OCI-LY7 (cell line): ENCODE measurements around the gene OLA1. TPM values are rescaled to one million over a fixed set of nuclear protein-coding genes. Genes with fewer than 3 reads are reported as not detected.

Experiments
- BruUV-seq: library from RNA; stranded (reverse); fragments of 400-500 nt; replicated peaks from 2 replicates; lab custom pipeline; 2021; lab: Mats Ljungman, UMichigan
- CTCF ChIA-PET: fragments of 300-600 bp; sonication (Branson Sonifier 250); formaldehyde crosslinking; loops from one replicate; lab custom pipeline; 2022; ENCODE audit warnings: antibody characterized with exemption; ENCODE audit not compliant: unreplicated experiment; lab: Charles Lee
- POLR2A ChIA-PET: fragments of 300-600 bp; sonication (Branson Sonifier 250); formaldehyde crosslinking; loops from one replicate; lab custom pipeline; 2022; ENCODE audit warnings: antibody characterized with exemption; lab: Charles Lee
- DNase-seq: peaks from one replicate; pipeline ENCODE4 v3.0.0-alpha.2; 2015; ENCODE audit warnings: low spot score
- H2AFZ ChIP-seq: fragments of 200-600 bp; sonication (generic), shearing (Covaris generic); 2 replicates; pipeline ENCODE4 v1.6.1; 2014; ENCODE audit warnings: mild to moderate bottlenecking, antibody characterized with exemption, low read length, moderate library complexity
- H3K27ac ChIP-seq: fragments of 200-600 bp; sonication (generic); 2 replicates; pipeline ENCODE4 v1.5.1; 2014; ENCODE audit warnings: mixed run types, low read depth, mild to moderate bottlenecking, moderate library complexity, low read length, inconsistent platforms; ENCODE audit not compliant: poor library complexity, severe bottlenecking
- H3K36me3 ChIP-seq: fragments of 200-600 bp; sonication (generic); 2 replicates; pipeline ENCODE4 v1.6.1; 2014; ENCODE audit warnings: mild to moderate bottlenecking, antibody characterized with exemption, low read length, moderate library complexity, mixed read lengths; ENCODE audit not compliant: insufficient read depth
- H3K4me1 ChIP-seq: fragments of 200-600 bp; sonication (generic); 2 replicates; pipeline ENCODE4 v1.5.1; 2014; ENCODE audit warnings: mild to moderate bottlenecking, low read length; ENCODE audit not compliant: insufficient read depth, poor library complexity, severe bottlenecking
- H3K4me2 ChIP-seq: fragments of 200-600 bp; sonication (generic); 2 replicates; pipeline ENCODE4 v1.6.1; 2014; ENCODE audit warnings: mild to moderate bottlenecking, low read length
- H3K4me3 ChIP-seq: fragments of 200-600 bp; sonication (generic); 2 replicates; pipeline ENCODE4 v1.5.1; 2014; ENCODE audit warnings: mild to moderate bottlenecking, low read depth, low read length; ENCODE audit not compliant: poor library complexity, severe bottlenecking
- H3K79me2 ChIP-seq: fragments of 200-600 bp; sonication (generic); 2 replicates; pipeline ENCODE4 v1.6.1; 2016; ENCODE audit warnings: low read depth, mild to moderate bottlenecking, low read length, moderate library complexity, mixed read lengths; ENCODE audit not compliant: insufficient read depth
- H3K9me2 ChIP-seq: fragments of 200-600 bp; sonication (generic); 2 replicates; pipeline ENCODE4 v1.6.1; 2016; ENCODE audit warnings: mild to moderate bottlenecking, low read length, mixed read lengths; ENCODE audit not compliant: insufficient read depth
- H3K9me3 ChIP-seq: fragments of 200-600 bp; sonication (generic); 2 replicates; pipeline ENCODE4 v1.6.1; 2014; ENCODE audit warnings: mild to moderate bottlenecking, mixed run types, low read length, mixed read lengths
- H4K20me1 ChIP-seq: fragments of 200-600 bp; sonication (generic); 2 replicates; pipeline ENCODE4 v1.6.1; 2014; ENCODE audit warnings: mild to moderate bottlenecking, antibody characterized with exemption, low read length, moderate library complexity, mixed read lengths; ENCODE audit not compliant: insufficient read depth
- CTCF ChIP-seq: fragments of 200-600 bp; sonication (generic); conservative IDR thresholded peaks from 2 replicates; pipeline ENCODE4 v1.5.1; 2014; ENCODE audit warnings: mild to moderate bottlenecking, antibody characterized with exemption, low read length, moderate library complexity, mixed read lengths
- EZH2phosphoT487 ChIP-seq: fragments of 200-600 bp; sonication (generic); IDR thresholded peaks from 2 replicates; pipeline ENCODE4 v1.6.1; 2018; ENCODE audit warnings: low read depth, borderline replicate concordance, mild to moderate bottlenecking, mixed run types, antibody characterized with exemption, low read length, moderate library complexity, mixed read lengths
- intact Hi-C: fragments of 100-400 bp; cut with micrococcal nuclease; formaldehyde crosslinking; loops from one replicate; pipeline ENCODE4 v1.10.0; 2022; ENCODE audit not compliant: unreplicated experiment
- total RNA-seq, 2 experiments: library from RNA; depleted of rRNA in 1 of 2; stranded (reverse); fragments of >200 nt in 1 of 2; shearing (Covaris generic) in 1 of 2; gene quantifications; 2 replicates each; pipeline ENCODE4 v1.2.3, GENCODE V29; 2014 to 2022

OLA1 gene
- total RNA-seq, 2 experiments from 2014 or later: 66.0 to 116 TPM

- Histone ChIP-seq H3K9me3 (no peaks in the 10 kb centered on the region), H3K4me2 (no peak overlapping the region), H2AFZ (no peak overlapping the region), H3K79me2 (no peaks in the 10 kb centered on the region), H3K36me3 (peaks cover 19% of the 10 kb centered on the region; the same call in 1 of the 2 replicates), H4K20me1 (no peaks in the 10 kb centered on the region), H3K4me3 (no peak overlapping the region), H3K9me2 (no peaks in the 10 kb centered on the region), H3K4me1 (no peaks in the 10 kb centered on the region), H3K27ac (no peak overlapping the region)
- DNase-seq: no peak
- intact Hi-C loops: no loop called here
- no TSS peak for BruUV-seq
- no peak for TF ChIP-seq EZH2phosphoT487
- TF ChIP-seq CTCF: no peak
- ChIA-PET CTCF (no interaction called here), POLR2A (interaction anchor here (0.7 kb wide), 1 partner anchor 52 kb away, joined by 3 read pairs; no protein-coding TSS in a partner anchor)
Observed at GRCh38 chr2:174122185-174122584, 126.1 kb downstream of the OLA1 start.

GRCh38 chr2:174121612-174122011, 126.7 kb downstream of the OLA1 start:
- no peak for TF ChIP-seq CTCF
- TF ChIP-seq EZH2phosphoT487: no peak
- CTCF ChIA-PET: no interaction called here
- Histone ChIP-seq H3K36me3 (peaks cover 19% of the 10 kb centered on the region; the same call in 1 of the 2 replicates), H3K4me3 (no peak overlapping the region), H3K79me2 (no peaks in the 10 kb centered on the region), H3K4me1 (no peaks in the 10 kb centered on the region), H3K9me2 (no peaks in the 10 kb centered on the region), H3K4me2 (no peak overlapping the region), H3K9me3 (no peaks in the 10 kb centered on the region), H4K20me1 (no peaks in the 10 kb centered on the region), H2AFZ (no peak overlapping the region), H3K27ac (no peak overlapping the region)
- no TSS peak for BruUV-seq
- intact Hi-C loops: no loop called here
- POLR2A ChIA-PET: interaction anchor here (0.7 kb wide), 1 partner anchor 53 kb away, joined by 3 read pairs; no protein-coding TSS in a partner anchor
- no peak for DNase-seq

GRCh38 chr2:174121175-174121574, 127.2 kb downstream of the OLA1 start:
- H3K9me3 ChIP-seq: no peaks in the 10 kb centered on the region
- no peak overlapping the region for H3K4me2 ChIP-seq
- H3K79me2 ChIP-seq: no peaks in the 10 kb centered on the region
- no peaks in the 10 kb centered on the region for H3K4me1 ChIP-seq
- no peak overlapping the region for H3K27ac ChIP-seq
- BruUV-seq: no TSS peak
- ChIA-PET POLR2A (interaction anchor here (0.7 kb wide), 1 partner anchor 473 kb away, joined by 3 read pairs; no protein-coding TSS in a partner anchor), CTCF (no interaction called here)
- H3K36me3 ChIP-seq: peaks cover 19% of the 10 kb centered on the region; the same call in 1 of the 2 replicates
- H3K9me2 ChIP-seq: no peaks in the 10 kb centered on the region
- H2AFZ ChIP-seq: no peak overlapping the region
- H4K20me1 ChIP-seq: no peaks in the 10 kb centered on the region
- TF ChIP-seq CTCF: no peak
- no peak for TF ChIP-seq EZH2phosphoT487
- H3K4me3 ChIP-seq: no peak overlapping the region
- DNase-seq: no peak
- intact Hi-C loops: no loop called here
